ENCODE results near the gene C9orf72. TPM values are rescaled to one million over a fixed set of nuclear protein-coding genes. Genes with fewer than 3 reads are reported as not detected.

Gene C9orf72
- total RNA-seq, 1 experiment from 2014 or later = 5.9 TPM

DNA sequence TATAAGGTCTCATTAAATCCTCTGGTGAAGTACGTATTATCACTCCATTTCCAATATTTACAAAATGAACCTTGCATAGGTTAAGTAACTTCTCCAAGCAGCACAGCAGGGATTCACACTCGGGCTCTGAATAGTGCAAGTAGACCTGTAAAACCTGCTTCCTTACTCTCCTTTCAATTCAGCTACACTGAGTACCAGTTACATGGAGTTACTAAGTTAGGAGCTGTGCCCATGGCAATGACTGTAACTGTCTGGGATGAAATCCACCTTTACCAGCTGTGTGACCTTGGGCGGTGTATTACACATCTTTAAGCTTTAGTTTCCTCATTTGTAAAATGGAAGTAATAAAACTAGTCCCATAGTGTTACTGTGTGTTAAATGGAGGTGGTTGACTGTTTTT lies 27.8 kb downstream of the C9orf72 start:
- H3K4me1 ChIP-seq (ENCODE audit: insufficient read depth, low read length, poor library complexity, severe bottlenecking) = no peaks in the 10 kb centered on the region
- no peak for DNase-seq (ENCODE audit: low spot score)
- H3K27me3 ChIP-seq (replicated peaks; ENCODE audit: insufficient read depth, low read depth, low read length, poor library complexity) = no peaks in the 10 kb centered on the region
- H3K36me3 ChIP-seq (ENCODE audit: insufficient read depth, low read length, poor library complexity, severe bottlenecking) = no peaks in the 10 kb centered on the region
- ChIA-PET CTCF (interaction anchor here (0.5 kb wide), 1 partner anchor 63 kb away, joined by 6 read pairs; no protein-coding TSS in a partner anchor), POLR2A (ENCODE audit: low non-redundant PET) (no interaction called here)
- no peak overlapping the region for H3K4me3 ChIP-seq (ENCODE audit: low read depth, low read length, poor library complexity, severe bottlenecking)
- BruUV-seq (replicated peaks) = no TSS peak
- intact Hi-C loops (cut with micrococcal nuclease; ENCODE audit: unreplicated experiment) = loop anchor here (5.0 kb wide), 1 partner anchor 213 kb away; no protein-coding TSS in a partner anchor
- TF ChIP-seq EZH2 (IDR thresholded peaks at IDR 0.05; ENCODE audit: borderline replicate concordance, low read depth, low read length, poor library complexity, severe bottlenecking) (no peak), CTCF (conservative IDR thresholded peaks at IDR 0.05; ENCODE audit: low read depth, low read length) (no peak)
- no peak overlapping the region for H3K27ac ChIP-seq (ENCODE audit: low read depth, low read length, poor library complexity, severe bottlenecking)
- no peaks in the 10 kb centered on the region for H3K9me3 ChIP-seq (ENCODE audit: low read depth, low read length, poor library complexity, severe bottlenecking)

- CTCF ChIA-PET = no interaction called here
- Histone ChIP-seq H3K36me3 (ENCODE audit: insufficient read depth, low read length, poor library complexity, severe bottlenecking) (no peaks in the 10 kb centered on the region), H3K27ac (ENCODE audit: low read depth, low read length, poor library complexity, severe bottlenecking) (no peak overlapping the region), H3K4me3 (ENCODE audit: low read depth, low read length, poor library complexity, severe bottlenecking) (no peak overlapping the region), H3K4me1 (ENCODE audit: insufficient read depth, low read length, poor library complexity, severe bottlenecking) (no peaks in the 10 kb centered on the region), H3K9me3 (ENCODE audit: low read depth, low read length, poor library complexity, severe bottlenecking) (no peaks in the 10 kb centered on the region), H3K27me3 (replicated peaks; ENCODE audit: insufficient read depth, low read depth, low read length, poor library complexity) (no peaks in the 10 kb centered on the region)
- intact Hi-C loops (cut with micrococcal nuclease; ENCODE audit: unreplicated experiment) = no loop called here
- POLR2A ChIA-PET (ENCODE audit: low non-redundant PET) = no interaction called here
- BruUV-seq (replicated peaks) = no TSS peak
- DNase-seq (ENCODE audit: low spot score) = no peak
- TF ChIP-seq CTCF (conservative IDR thresholded peaks at IDR 0.05; ENCODE audit: low read depth, low read length) (no peak), EZH2 (IDR thresholded peaks at IDR 0.05; ENCODE audit: borderline replicate concordance, low read depth, low read length, poor library complexity, severe bottlenecking) (no peak)
These were observed 30.8 kb downstream of the C9orf72 start for GRCh38 chr9:27542508-27542907.

DNA sequence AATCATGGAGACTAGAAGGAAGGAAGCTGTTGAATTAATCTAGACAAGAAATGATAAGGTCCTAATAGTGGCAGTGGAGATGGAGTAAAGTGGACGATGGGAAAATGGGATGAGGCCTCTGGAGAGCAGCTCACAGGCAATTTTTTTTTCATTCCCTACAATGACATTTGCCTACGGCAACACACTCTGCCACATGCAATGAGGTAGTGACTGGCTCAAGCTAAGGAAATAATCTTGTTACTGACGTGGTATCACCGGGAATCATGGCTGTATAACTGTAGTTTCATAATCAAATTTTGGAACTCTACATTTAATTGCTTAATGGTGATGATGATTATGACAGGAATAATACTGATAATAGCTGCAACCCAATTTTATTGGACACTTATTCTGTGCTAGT lies 31.5 kb downstream of the C9orf72 start:
- intact Hi-C loops (cut with micrococcal nuclease; ENCODE audit: unreplicated experiment) = no loop called here
- ChIA-PET CTCF (no interaction called here), POLR2A (ENCODE audit: low non-redundant PET) (no interaction called here)
- no peaks in the 10 kb centered on the region for H3K36me3 ChIP-seq (ENCODE audit: insufficient read depth, low read length, poor library complexity, severe bottlenecking)
- H3K27me3 ChIP-seq (replicated peaks; ENCODE audit: insufficient read depth, low read depth, low read length, poor library complexity) = no peaks in the 10 kb centered on the region
- H3K27ac ChIP-seq (ENCODE audit: low read depth, low read length, poor library complexity, severe bottlenecking) = no peak overlapping the region
- TF ChIP-seq CTCF (conservative IDR thresholded peaks at IDR 0.05; ENCODE audit: low read depth, low read length) (no peak), EZH2 (IDR thresholded peaks at IDR 0.05; ENCODE audit: borderline replicate concordance, low read depth, low read length, poor library complexity, severe bottlenecking) (no peak)
- BruUV-seq (replicated peaks) = no TSS peak
- DNase-seq (ENCODE audit: low spot score) = no peak
- H3K4me1 ChIP-seq (ENCODE audit: insufficient read depth, low read length, poor library complexity, severe bottlenecking) = no peaks in the 10 kb centered on the region
- H3K9me3 ChIP-seq (ENCODE audit: low read depth, low read length, poor library complexity, severe bottlenecking) = no peaks in the 10 kb centered on the region
- H3K4me3 ChIP-seq (ENCODE audit: low read depth, low read length, poor library complexity, severe bottlenecking) = no peak overlapping the region

All from A673 (cell line).